OCI-LY1 (cell line): ENCODE results near the gene TTC28.

Experiments
- H2AFZ ChIP-seq: fragments of 200-600 bp; sonication (generic), shearing (Covaris generic); 2 replicates; pipeline ENCODE4 v1.6.0; 2014; ENCODE audit warnings: antibody characterized with exemption, mild to moderate bottlenecking, low read length
- H3F3A ChIP-seq: fragments of 200-600 bp; sonication (generic), shearing (Covaris generic); 2 replicates; pipeline ENCODE4 v1.6.0; 2014; ENCODE audit warnings: mild to moderate bottlenecking, antibody characterized with exemption, low read length, moderate library complexity; ENCODE audit not compliant: insufficient read depth
- H3K27ac ChIP-seq: fragments of 200-600 bp; sonication (generic); 2 replicates; pipeline ENCODE4 v1.5.1; 2014; ENCODE audit warnings: low read length, mixed run types, mild to moderate bottlenecking, low read depth; ENCODE audit not compliant: poor library complexity, severe bottlenecking
- H3K27me3 ChIP-seq: fragments of 200-600 bp; sonication (generic); 2 replicates; pipeline ENCODE4 v1.6.0; 2014; ENCODE audit warnings: antibody characterized with exemption, mild to moderate bottlenecking, low read length, moderate library complexity; ENCODE audit not compliant: insufficient read depth
- H3K36me3 ChIP-seq: fragments of 200-600 bp; sonication (generic); 2 replicates; pipeline ENCODE4 v1.6.1; 2014; ENCODE audit warnings: mild to moderate bottlenecking, antibody characterized with exemption, low read length, moderate library complexity, mixed read lengths; ENCODE audit not compliant: insufficient read depth
- H3K4me1 ChIP-seq: fragments of 200-600 bp; sonication (generic); 2 replicates; pipeline ENCODE4 v1.5.1; 2014; ENCODE audit warnings: mild to moderate bottlenecking, low read length, moderate library complexity; ENCODE audit not compliant: insufficient read depth, severe bottlenecking
- H3K4me2 ChIP-seq: fragments of 200-600 bp; sonication (generic), shearing (Covaris generic); 2 replicates; pipeline ENCODE4 v1.6.1; 2014; ENCODE audit warnings: low read length
- H3K4me3 ChIP-seq: fragments of 200-600 bp; sonication (generic); 2 replicates; pipeline ENCODE4 v1.5.1; 2014; ENCODE audit warnings: low read length, low read depth, mild to moderate bottlenecking, mixed read lengths; ENCODE audit not compliant: poor library complexity, severe bottlenecking
- H3K79me2 ChIP-seq: fragments of 200-600 bp; shearing (Covaris generic); 2 replicates; pipeline ENCODE4 v1.6.1; 2016; ENCODE audit warnings: mixed run types, low read length, mixed read lengths; ENCODE audit not compliant: insufficient read depth
- H3K9ac ChIP-seq: fragments of 200-600 bp; sonication (generic), shearing (Covaris generic); 2 replicates; pipeline ENCODE4 v1.6.1; 2014; ENCODE audit warnings: mild to moderate bottlenecking, low read length, mixed read lengths
- H3K9me2 ChIP-seq: fragments of 200-600 bp; sonication (generic), shearing (Covaris generic); 2 replicates; pipeline ENCODE4 v1.6.1; 2014; ENCODE audit warnings: low read depth, mild to moderate bottlenecking, low read length, mixed read lengths
- H3K9me3 ChIP-seq: fragments of 200-600 bp; shearing (Covaris generic); 2 replicates; pipeline ENCODE4 v1.6.1; 2014; ENCODE audit warnings: low read length, mixed read lengths
- H4K20me1 ChIP-seq: fragments of 200-600 bp; sonication (generic), shearing (Covaris generic); 2 replicates; pipeline ENCODE4 v1.6.0; 2016; ENCODE audit warnings: mild to moderate bottlenecking, low read length; ENCODE audit not compliant: insufficient read depth
- EZH2 ChIP-seq: fragments of 200-600 bp; sonication (generic), shearing (Covaris generic); IDR thresholded peaks from 2 replicates; pipeline ENCODE4 v1.8.0; 2017; ENCODE audit warnings: borderline replicate concordance, mixed run types, mild to moderate bottlenecking, antibody characterized with exemption, low read length, moderate library complexity, mixed read lengths
- TF ChIP-seq, protein P1 (sequence below): fragments of 200-600 bp; sonication (generic), shearing (Covaris generic); IDR thresholded peaks from 2 replicates; pipeline ENCODE4 v1.5.1; 2017; ENCODE audit warnings: mild to moderate bottlenecking, antibody characterized with exemption, low read length, moderate library complexity, mixed read lengths

TTC28 gene

GRCh38 chr22:28185130-28185529, 494.5 kb downstream of the TTC28 start:
- H3K4me3 ChIP-seq, result no peak overlapping the region
- no peak overlapping the region for H3K27ac ChIP-seq
- H3F3A ChIP-seq, result no peaks in the 10 kb centered on the region
- no peaks in the 10 kb centered on the region for H3K27me3 ChIP-seq
- no peak overlapping the region for H3K4me2 ChIP-seq
- no peaks in the 10 kb centered on the region for H3K4me1 ChIP-seq
- H2AFZ ChIP-seq, result no peak overlapping the region
- no peaks in the 10 kb centered on the region for H3K9me2 ChIP-seq
- H3K79me2 ChIP-seq, result no peaks in the 10 kb centered on the region
- H4K20me1 ChIP-seq, result no peaks in the 10 kb centered on the region
- H3K9ac ChIP-seq, result no peak overlapping the region
- TF ChIP-seq, protein P1, sequence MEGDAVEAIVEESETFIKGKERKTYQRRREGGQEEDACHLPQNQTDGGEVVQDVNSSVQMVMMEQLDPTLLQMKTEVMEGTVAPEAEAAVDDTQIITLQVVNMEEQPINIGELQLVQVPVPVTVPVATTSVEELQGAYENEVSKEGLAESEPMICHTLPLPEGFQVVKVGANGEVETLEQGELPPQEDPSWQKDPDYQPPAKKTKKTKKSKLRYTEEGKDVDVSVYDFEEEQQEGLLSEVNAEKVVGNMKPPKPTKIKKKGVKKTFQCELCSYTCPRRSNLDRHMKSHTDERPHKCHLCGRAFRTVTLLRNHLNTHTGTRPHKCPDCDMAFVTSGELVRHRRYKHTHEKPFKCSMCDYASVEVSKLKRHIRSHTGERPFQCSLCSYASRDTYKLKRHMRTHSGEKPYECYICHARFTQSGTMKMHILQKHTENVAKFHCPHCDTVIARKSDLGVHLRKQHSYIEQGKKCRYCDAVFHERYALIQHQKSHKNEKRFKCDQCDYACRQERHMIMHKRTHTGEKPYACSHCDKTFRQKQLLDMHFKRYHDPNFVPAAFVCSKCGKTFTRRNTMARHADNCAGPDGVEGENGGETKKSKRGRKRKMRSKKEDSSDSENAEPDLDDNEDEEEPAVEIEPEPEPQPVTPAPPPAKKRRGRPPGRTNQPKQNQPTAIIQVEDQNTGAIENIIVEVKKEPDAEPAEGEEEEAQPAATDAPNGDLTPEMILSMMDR, result no peak
- no peak for TF ChIP-seq EZH2
- H3K9me3 ChIP-seq, result no peaks in the 10 kb centered on the region
- H3K36me3 ChIP-seq, result no peaks in the 10 kb centered on the region

DNA sequence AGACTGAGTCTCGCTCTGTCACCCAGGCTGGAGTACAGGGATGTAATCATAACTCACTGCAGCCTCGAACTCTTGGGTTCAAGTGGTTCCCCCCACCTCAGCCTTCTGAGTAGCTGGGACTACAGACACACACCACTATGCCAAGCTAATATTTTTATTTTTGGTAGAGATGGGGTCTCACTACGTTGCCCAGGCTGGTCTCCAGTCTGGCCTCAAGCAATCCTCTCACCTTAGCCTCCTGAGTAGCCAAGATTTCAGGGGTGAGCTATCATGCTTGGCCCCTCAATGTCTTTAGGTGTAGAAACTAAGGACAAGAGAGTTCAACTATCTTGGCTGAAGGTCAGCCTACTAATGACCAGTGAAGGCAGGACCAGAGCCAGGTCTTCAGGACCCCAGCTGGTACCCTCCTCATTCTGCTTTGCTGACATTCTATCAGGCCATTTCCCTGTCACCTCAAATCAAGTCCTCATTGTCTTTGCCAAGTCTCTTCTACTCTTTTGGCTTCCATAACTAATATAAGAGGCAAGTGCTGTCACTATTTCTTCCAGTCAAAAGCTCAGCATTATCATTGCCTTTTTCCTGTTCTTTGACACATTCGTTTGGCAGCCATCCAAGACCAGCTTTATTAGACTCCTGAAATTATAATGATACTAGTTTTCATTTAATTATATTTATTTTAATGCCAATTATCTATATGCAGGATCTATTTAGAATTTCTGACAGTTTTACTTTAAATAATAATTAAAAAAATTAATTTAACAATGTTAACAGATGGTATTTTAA, 496.4 kb downstream of the TTC28 start:
- no peaks in the 10 kb centered on the region for H3K9me3 ChIP-seq
- H3K4me3 ChIP-seq, result no peak overlapping the region
- H2AFZ ChIP-seq, result no peak overlapping the region
- H3K27me3 ChIP-seq, result no peaks in the 10 kb centered on the region
- H3F3A ChIP-seq, result no peaks in the 10 kb centered on the region
- H3K4me2 ChIP-seq, result no peak overlapping the region
- no peaks in the 10 kb centered on the region for H3K9me2 ChIP-seq
- H3K27ac ChIP-seq, result no peak overlapping the region
- no peaks in the 10 kb centered on the region for H3K4me1 ChIP-seq
- TF ChIP-seq, protein P1, result no peak
- TF ChIP-seq EZH2, result no peak
- no peak overlapping the region for H3K9ac ChIP-seq
- H4K20me1 ChIP-seq, result no peaks in the 10 kb centered on the region
- H3K36me3 ChIP-seq, result no peaks in the 10 kb centered on the region
- H3K79me2 ChIP-seq, result no peaks in the 10 kb centered on the region

DNA sequence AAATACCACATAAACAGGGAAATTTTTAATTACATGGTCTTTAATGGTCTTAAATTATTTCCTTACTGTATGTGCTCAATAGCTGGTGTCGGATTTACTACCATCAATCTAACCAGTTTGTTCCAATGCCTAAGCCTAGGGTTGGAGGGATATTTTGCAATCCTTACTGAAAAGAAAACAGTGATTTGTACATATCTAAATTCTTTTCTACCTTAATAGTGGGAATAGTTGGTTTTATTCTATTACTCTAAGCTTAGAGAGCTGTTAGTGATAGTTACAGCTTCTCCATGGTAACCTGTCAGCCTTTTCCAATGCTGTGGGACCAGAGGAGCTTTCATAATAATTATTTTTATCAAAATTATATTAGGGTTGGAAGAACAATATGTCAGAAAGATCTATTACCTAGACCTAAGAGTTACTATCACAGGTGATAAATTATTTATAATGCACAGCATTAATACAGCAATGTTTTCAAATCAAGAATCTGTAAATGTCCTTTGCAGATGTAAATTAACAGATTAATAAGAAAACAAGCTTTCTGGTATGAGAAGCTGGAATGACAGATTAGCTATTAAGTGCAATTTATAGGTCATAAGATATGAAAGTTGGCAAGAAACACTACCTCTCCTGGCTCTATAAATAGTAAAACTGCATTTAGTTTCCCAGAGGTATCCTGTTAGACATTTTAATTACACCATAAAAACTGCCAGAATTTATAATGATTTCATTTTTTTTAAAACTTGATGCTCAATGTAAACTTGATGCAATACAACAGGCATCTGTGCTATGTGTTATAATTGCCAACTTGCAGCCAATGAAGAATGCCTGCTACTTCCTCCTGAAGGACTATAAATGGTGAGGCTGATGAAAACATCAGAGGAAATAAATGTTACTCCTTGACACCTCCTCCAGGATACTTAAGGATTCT, 498.6 kb downstream of the TTC28 start:
- no peak overlapping the region for H3K4me2 ChIP-seq
- H3K27ac ChIP-seq, result no peak overlapping the region
- H3K9me2 ChIP-seq, result no peaks in the 10 kb centered on the region
- no peaks in the 10 kb centered on the region for H3K4me1 ChIP-seq
- H3K36me3 ChIP-seq, result no peaks in the 10 kb centered on the region
- no peak overlapping the region for H3K4me3 ChIP-seq
- H3K9ac ChIP-seq, result no peak overlapping the region
- no peaks in the 10 kb centered on the region for H3K27me3 ChIP-seq
- H3F3A ChIP-seq, result no peaks in the 10 kb centered on the region
- H2AFZ ChIP-seq, result no peak overlapping the region
- H3K9me3 ChIP-seq, result no peaks in the 10 kb centered on the region
- no peaks in the 10 kb centered on the region for H3K79me2 ChIP-seq
- TF ChIP-seq EZH2, result no peak
- TF ChIP-seq, protein P1, result no peak
- H4K20me1 ChIP-seq, result no peaks in the 10 kb centered on the region
